ENCODE results near the gene TM6SF1. TPM values are rescaled to one million over a fixed set of nuclear protein-coding genes. Genes with fewer than 3 reads are reported as not detected.
A peak's percentile ranks its signal among the peaks of the same experiment; 100 is the strongest.

TM6SF1 gene
- total RNA-seq, 1 donor from 2014 or later: 6.3 TPM

- Histone ChIP-seq H3K36me3 (no peaks in the 10 kb centered on the region), H3K27ac (no peak overlapping the region), H3K27me3 (no peaks in the 10 kb centered on the region), H3K4me3 (no peak overlapping the region), H3K9me3 (no peaks in the 10 kb centered on the region), H3K4me1 (no peaks in the 10 kb centered on the region)
- TF ChIP-seq, protein P1, sequence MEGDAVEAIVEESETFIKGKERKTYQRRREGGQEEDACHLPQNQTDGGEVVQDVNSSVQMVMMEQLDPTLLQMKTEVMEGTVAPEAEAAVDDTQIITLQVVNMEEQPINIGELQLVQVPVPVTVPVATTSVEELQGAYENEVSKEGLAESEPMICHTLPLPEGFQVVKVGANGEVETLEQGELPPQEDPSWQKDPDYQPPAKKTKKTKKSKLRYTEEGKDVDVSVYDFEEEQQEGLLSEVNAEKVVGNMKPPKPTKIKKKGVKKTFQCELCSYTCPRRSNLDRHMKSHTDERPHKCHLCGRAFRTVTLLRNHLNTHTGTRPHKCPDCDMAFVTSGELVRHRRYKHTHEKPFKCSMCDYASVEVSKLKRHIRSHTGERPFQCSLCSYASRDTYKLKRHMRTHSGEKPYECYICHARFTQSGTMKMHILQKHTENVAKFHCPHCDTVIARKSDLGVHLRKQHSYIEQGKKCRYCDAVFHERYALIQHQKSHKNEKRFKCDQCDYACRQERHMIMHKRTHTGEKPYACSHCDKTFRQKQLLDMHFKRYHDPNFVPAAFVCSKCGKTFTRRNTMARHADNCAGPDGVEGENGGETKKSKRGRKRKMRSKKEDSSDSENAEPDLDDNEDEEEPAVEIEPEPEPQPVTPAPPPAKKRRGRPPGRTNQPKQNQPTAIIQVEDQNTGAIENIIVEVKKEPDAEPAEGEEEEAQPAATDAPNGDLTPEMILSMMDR (IDR thresholded peaks at IDR 0.05): no peak
- intact Hi-C loops (cut with DNase I): no loop called here
- DNase-seq (ENCODE audit: low spot score in 2 of 2): peak; percentile 40 to 66
Observed at GRCh38 chr15:83092309-83092976, 15.0 kb upstream of the TM6SF1 start.

- Histone ChIP-seq H3K27me3 (no peaks in the 10 kb centered on the region), H3K9me3 (no peaks in the 10 kb centered on the region), H3K36me3 (no peaks in the 10 kb centered on the region), H3K4me3 (no peak overlapping the region), H3K4me1 (no peaks in the 10 kb centered on the region), H3K27ac (no peak overlapping the region)
- intact Hi-C loops (cut with DNase I): no loop called here
- peak in 1 of 2 donors; percentile 16 for DNase-seq (ENCODE audit: low spot score in 2 of 2)
- TF ChIP-seq, protein P1 (IDR thresholded peaks at IDR 0.05): no peak
Observed at GRCh38 chr15:83094583-83094982, 12.9 kb upstream of the TM6SF1 start.

- Histone ChIP-seq H3K36me3 (no peaks in the 10 kb centered on the region), H3K4me3 (no peak overlapping the region), H3K9me3 (no peaks in the 10 kb centered on the region), H3K4me1 (no peaks in the 10 kb centered on the region), H3K27ac (no peak overlapping the region), H3K27me3 (no peaks in the 10 kb centered on the region)
- intact Hi-C loops (cut with DNase I): no loop called here
- TF ChIP-seq, protein P1 (IDR thresholded peaks at IDR 0.05): no peak
- DNase-seq (ENCODE audit: low spot score in 2 of 2): no peak
Observed at GRCh38 chr15:83098079-83098478, 9.4 kb upstream of the TM6SF1 start.

DNA sequence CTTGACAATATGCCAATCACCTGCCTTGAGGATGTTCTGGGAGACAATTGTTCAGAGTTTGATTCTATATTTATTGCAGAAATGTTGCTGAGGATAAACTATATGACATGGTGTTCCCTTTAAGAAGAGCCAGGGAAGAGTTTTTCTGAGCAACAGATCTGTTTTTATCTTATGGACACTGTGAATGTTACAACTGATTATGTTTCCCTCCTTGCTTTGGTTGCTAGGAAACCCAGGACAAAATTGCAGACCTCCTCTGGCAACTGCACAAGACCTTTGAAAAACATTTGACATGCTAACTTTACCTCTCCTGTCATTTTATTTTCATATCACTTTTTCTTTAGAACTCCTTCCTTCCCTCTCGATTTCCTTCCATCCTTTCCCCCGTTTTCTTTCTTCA, 8.2 kb upstream of the TM6SF1 start:
- H3K4me3 ChIP-seq: no peak overlapping the region
- no peaks in the 10 kb centered on the region for H3K9me3 ChIP-seq
- no peaks in the 10 kb centered on the region for H3K4me1 ChIP-seq
- H3K27me3 ChIP-seq: no peaks in the 10 kb centered on the region
- intact Hi-C loops (cut with DNase I): no loop called here
- no peak overlapping the region for H3K27ac ChIP-seq
- TF ChIP-seq, protein P1 (IDR thresholded peaks at IDR 0.05): no peak
- no peaks in the 10 kb centered on the region for H3K36me3 ChIP-seq
- no peak for DNase-seq (ENCODE audit: low spot score in 2 of 2)

- no peak for DNase-seq (ENCODE audit: low spot score in 2 of 2)
- Histone ChIP-seq H3K27ac (no peak overlapping the region), H3K4me3 (no peak overlapping the region), H3K36me3 (no peaks in the 10 kb centered on the region), H3K27me3 (no peaks in the 10 kb centered on the region), H3K4me1 (no peaks in the 10 kb centered on the region), H3K9me3 (no peaks in the 10 kb centered on the region)
- intact Hi-C loops (cut with DNase I): no loop called here
- TF ChIP-seq, protein P1 (IDR thresholded peaks at IDR 0.05): no peak
Observed at GRCh38 chr15:83100097-83100646, 7.3 kb upstream of the TM6SF1 start.

All from ascending aorta (tissue), 2 donors.